T-helper 1 cell treated with Interleukin-12 subunit alpha and Interleukin-12 subunit beta and Interleukin-4 antibody, amounts not matched to agents 30 μg/mL and 1 μg/mL, for 36 hours (primary cell): ENCODE results near the gene CDKAL1.
A peak's percentile ranks its signal among the peaks of the same experiment; 100 is the strongest.

Experiments used
- H3K27ac Mint-ChIP-seq: one replicate; pipeline ENCODE4 v1.8.0; 2021; ENCODE audit warnings: mild to moderate bottlenecking, mixed read lengths
- H3K27me3 Mint-ChIP-seq: one replicate; pipeline ENCODE4 v1.8.0; 2021; ENCODE audit warnings: low read depth, mixed read lengths
- H3K36me3 Mint-ChIP-seq: one replicate; pipeline ENCODE4 v1.8.0; 2021; ENCODE audit warnings: low read depth, mixed read lengths
- H3K4me1 Mint-ChIP-seq: one replicate; pipeline ENCODE4 v1.8.0; 2021; ENCODE audit warnings: low read depth, mixed read lengths
- H3K4me3 Mint-ChIP-seq: one replicate; pipeline ENCODE4 v1.8.0; 2021; ENCODE audit warnings: mild to moderate bottlenecking, moderate library complexity, mixed read lengths
- H3K9me3 Mint-ChIP-seq: one replicate; pipeline ENCODE4 v1.8.0; 2021; ENCODE audit warnings: mixed read lengths

CDKAL1 gene

DNA sequence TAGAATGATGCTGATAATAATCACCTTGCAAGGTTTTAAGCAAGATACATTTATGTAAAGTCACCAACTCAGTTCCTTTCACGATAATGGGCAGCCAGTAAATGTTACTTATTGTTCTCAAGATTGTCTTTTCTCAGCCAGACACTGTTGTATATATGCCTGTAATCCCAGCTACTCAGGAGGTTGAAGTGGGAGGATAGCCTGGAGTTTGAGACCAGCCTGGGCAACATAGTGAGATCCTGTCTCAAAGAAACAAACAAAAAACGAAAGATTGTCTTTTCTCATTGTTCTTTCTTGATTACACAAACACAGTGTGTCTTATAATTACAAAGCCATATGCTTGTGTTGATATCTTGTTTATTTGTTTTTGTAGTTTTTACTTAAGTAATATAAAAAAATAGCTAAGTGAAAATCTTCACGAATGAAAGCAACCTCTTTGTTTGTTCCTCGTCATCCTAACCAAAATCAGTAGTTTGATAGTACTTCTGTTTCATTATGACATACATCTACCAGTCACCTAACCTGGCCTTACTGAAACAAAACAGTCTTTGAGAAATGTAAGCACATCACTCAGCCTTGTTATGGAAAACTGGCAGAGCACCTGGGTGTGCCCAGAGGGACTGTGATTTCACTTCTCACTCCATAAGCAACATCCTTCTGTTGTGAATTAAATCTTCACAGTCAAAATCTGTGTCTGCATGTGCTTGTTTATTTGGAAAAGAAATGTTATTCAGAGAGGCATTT is 623.1 kb downstream of the CDKAL1 start:
- H3K4me3 Mint-ChIP-seq: no peak overlapping the region
- no peaks in the 10 kb centered on the region for H3K9me3 Mint-ChIP-seq
- no peak overlapping the region for H3K27ac Mint-ChIP-seq
- H3K4me1 Mint-ChIP-seq: peaks cover 17% of the 10 kb centered on the region
- H3K27me3 Mint-ChIP-seq: no peaks in the 10 kb centered on the region
- H3K36me3 Mint-ChIP-seq: no peaks in the 10 kb centered on the region

- Mint-ChIP-seq H3K27me3 (no peaks in the 10 kb centered on the region), H3K9me3 (no peaks in the 10 kb centered on the region), H3K4me3 (no peak overlapping the region), H3K27ac (no peak overlapping the region), H3K4me1 (peaks cover 22% of the 10 kb centered on the region), H3K36me3 (no peaks in the 10 kb centered on the region)
These were observed 623.9 kb downstream of the CDKAL1 start for GRCh38 chr6:21158149-21158548.

DNA sequence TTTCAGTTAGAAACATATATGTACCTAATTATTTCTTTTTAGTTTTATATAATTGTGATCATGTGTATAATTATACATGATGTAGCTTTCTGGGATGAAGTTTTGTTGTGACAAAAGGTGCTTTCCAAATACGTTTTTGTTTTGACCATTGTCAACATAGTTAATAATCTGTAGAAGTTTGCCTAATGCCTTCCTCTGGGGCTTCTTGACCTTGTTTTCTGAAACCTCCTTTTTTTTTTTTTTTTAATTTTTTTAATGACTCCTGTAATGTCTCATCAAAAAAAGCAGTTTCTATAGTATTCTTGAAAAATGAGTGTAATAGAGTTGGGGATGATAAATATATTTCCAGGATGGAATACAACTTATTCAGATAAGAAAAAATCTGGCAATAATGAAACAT is 624.6 kb downstream of the CDKAL1 start:
- H3K4me1 Mint-ChIP-seq: peaks cover 27% of the 10 kb centered on the region
- no peak overlapping the region for H3K4me3 Mint-ChIP-seq
- H3K27ac Mint-ChIP-seq: no peak overlapping the region
- H3K9me3 Mint-ChIP-seq: no peaks in the 10 kb centered on the region
- H3K27me3 Mint-ChIP-seq: no peaks in the 10 kb centered on the region
- no peaks in the 10 kb centered on the region for H3K36me3 Mint-ChIP-seq

GRCh38 chr6:21159465-21159864 is 625.2 kb downstream of the CDKAL1 start:
- peaks cover 30% of the 10 kb centered on the region for H3K4me1 Mint-ChIP-seq
- H3K4me3 Mint-ChIP-seq: no peak overlapping the region
- H3K36me3 Mint-ChIP-seq: no peaks in the 10 kb centered on the region
- H3K27ac Mint-ChIP-seq: no peak overlapping the region
- H3K27me3 Mint-ChIP-seq: no peaks in the 10 kb centered on the region
- no peaks in the 10 kb centered on the region for H3K9me3 Mint-ChIP-seq

GRCh38 chr6:21161707-21162106 is 627.5 kb downstream of the CDKAL1 start:
- H3K4me1 Mint-ChIP-seq: peaks cover 43% of the 10 kb centered on the region
- no peak overlapping the region for H3K4me3 Mint-ChIP-seq
- H3K27ac Mint-ChIP-seq: no peak overlapping the region
- H3K27me3 Mint-ChIP-seq: no peaks in the 10 kb centered on the region
- H3K36me3 Mint-ChIP-seq: no peaks in the 10 kb centered on the region
- no peaks in the 10 kb centered on the region for H3K9me3 Mint-ChIP-seq

DNA sequence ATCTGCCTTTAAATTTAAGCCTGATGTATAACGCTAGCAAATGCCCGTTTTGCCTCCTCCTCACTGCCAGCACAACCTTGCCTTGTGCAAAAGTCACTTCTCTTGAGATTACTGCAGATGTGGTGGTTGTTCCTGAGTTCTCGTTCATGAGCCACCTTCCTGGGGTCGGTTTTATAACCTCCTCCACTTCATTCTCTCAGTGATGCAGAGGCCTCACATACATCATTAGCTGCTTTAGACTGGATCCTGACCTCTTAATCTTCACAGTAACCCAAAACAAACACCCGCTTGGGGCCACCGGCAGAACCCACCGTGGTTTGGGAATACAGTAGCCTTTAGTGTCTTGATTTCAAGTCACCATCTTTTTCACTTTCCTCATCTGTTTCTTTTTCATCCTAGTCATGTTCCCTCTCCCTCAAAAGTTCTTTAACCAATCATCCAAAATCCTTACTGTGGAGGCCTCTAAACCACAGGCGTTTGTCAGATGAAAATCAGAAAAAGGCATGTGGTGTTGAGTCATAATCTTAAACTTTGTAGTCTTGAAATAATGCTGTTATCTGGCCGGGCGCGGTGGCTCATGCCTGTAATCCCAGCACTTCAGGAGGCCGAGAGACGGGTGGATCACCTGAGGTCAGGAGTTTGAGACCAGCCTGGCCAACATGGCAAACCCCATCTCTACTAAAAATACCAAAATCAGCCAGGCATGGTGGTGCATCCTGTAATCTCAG is 629.0 kb downstream of the CDKAL1 start:
- Mint-ChIP-seq H3K36me3 (no peaks in the 10 kb centered on the region), H3K27ac (no peak overlapping the region)

DNA sequence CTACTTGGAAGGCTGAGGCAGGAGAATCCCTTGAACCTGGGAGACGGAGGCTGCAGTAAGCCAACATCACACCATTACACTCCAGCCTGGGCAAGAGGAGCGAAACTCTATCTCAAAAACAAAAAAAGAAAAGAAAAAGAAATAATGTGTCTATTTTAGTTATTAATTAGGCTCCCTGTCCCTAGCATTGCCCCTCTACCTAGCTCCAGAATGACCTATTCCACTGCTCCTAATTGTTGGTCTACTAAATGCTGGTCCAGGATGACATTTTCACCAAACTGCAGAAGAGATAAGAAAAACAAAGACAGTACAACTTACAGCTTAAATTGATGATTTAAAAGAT is 629.6 kb downstream of the CDKAL1 start:
- Mint-ChIP-seq H3K36me3 (no peaks in the 10 kb centered on the region), H3K4me1 (peaks cover 31% of the 10 kb centered on the region), H3K27me3 (no peaks in the 10 kb centered on the region), H3K9me3 (no peaks in the 10 kb centered on the region), H3K27ac (no peak overlapping the region), H3K4me3 (no peak overlapping the region)

More for the DNA sequence above, 629.0 kb downstream of the CDKAL1 start:
- Mint-ChIP-seq H3K4me3 (no peak overlapping the region), H3K9me3 (no peaks in the 10 kb centered on the region), H3K4me1 (peaks cover 32% of the 10 kb centered on the region), H3K27me3 (no peaks in the 10 kb centered on the region)

DNA sequence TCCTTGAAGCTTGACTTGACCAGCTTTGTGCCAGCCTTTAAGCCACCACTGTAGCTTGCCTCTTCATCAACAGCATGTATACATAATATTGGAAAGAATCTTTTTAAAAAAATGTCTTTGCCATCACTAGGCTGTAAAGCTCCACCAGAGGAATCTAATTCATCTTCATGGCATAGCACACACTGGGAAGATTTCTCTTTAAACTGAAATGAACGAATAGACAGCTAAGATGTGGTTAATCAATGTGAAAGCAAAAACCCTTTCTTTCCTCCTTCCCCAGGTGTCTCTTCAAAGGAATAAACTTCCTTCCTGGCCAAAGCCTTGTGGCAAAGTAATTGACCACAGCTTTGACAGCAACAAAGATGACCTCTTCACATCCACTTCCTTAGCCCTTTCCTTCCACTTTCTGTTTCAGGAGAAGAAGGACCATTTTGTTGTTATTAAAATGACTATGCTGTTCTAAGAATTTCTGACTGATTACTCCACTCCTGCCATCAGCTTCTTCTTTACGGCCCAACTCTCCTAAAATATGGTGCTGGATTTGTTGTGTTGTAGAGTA is 630.6 kb downstream of the CDKAL1 start:
- Mint-ChIP-seq H3K4me3 (no peak overlapping the region), H3K36me3 (no peaks in the 10 kb centered on the region), H3K4me1 (peaks cover 31% of the 10 kb centered on the region), H3K27me3 (no peaks in the 10 kb centered on the region), H3K9me3 (no peaks in the 10 kb centered on the region), H3K27ac (peak overlapping the region; percentile 27)

- Mint-ChIP-seq H3K9me3 (no peaks in the 10 kb centered on the region), H3K27me3 (no peaks in the 10 kb centered on the region), H3K36me3 (no peaks in the 10 kb centered on the region), H3K4me1 (peaks cover 31% of the 10 kb centered on the region), H3K27ac (no peak overlapping the region), H3K4me3 (no peak overlapping the region)
These were observed 632.5 kb downstream of the CDKAL1 start for GRCh38 chr6:21166754-21167153.

DNA sequence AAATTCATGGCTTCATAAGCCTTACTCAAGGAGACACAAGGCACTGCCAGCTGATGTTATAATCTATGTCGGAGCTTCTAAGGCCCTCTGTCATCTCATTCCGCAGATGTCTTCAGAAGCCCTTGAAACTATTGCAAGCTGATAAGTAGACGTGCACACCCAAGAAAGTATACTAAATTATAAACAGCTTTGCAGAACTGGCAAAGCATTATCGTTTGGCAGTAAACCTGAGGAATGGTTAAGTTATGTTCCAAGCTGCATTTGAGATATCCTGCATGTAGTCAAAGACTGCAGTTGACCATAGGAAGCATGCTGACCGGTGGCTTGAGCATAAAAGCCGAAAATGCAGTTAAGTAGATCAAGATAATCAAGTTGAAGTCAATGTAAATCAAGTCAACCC is 633.5 kb downstream of the CDKAL1 start:
- no peak overlapping the region for H3K27ac Mint-ChIP-seq
- peaks cover 23% of the 10 kb centered on the region for H3K4me1 Mint-ChIP-seq

GRCh38 chr6:21171801-21172200 is 637.5 kb downstream of the CDKAL1 start:
- no peak overlapping the region for H3K27ac Mint-ChIP-seq
- no peaks in the 10 kb centered on the region for H3K27me3 Mint-ChIP-seq
- H3K9me3 Mint-ChIP-seq: no peaks in the 10 kb centered on the region
- H3K4me3 Mint-ChIP-seq: no peak overlapping the region
- H3K4me1 Mint-ChIP-seq: no peaks in the 10 kb centered on the region
- no peaks in the 10 kb centered on the region for H3K36me3 Mint-ChIP-seq

More for the DNA sequence above, 633.5 kb downstream of the CDKAL1 start:
- Mint-ChIP-seq H3K4me3 (no peak overlapping the region), H3K27me3 (no peaks in the 10 kb centered on the region), H3K9me3 (no peaks in the 10 kb centered on the region), H3K36me3 (no peaks in the 10 kb centered on the region)

GRCh38 chr6:21173031-21173430 is 638.8 kb downstream of the CDKAL1 start:
- H3K9me3 Mint-ChIP-seq: no peaks in the 10 kb centered on the region
- no peak overlapping the region for H3K4me3 Mint-ChIP-seq
- no peak overlapping the region for H3K27ac Mint-ChIP-seq
- H3K36me3 Mint-ChIP-seq: no peaks in the 10 kb centered on the region
- H3K27me3 Mint-ChIP-seq: no peaks in the 10 kb centered on the region
- no peaks in the 10 kb centered on the region for H3K4me1 Mint-ChIP-seq

- H3K27ac Mint-ChIP-seq: no peak overlapping the region
These were observed 639.4 kb downstream of the CDKAL1 start for GRCh38 chr6:21173678-21174077.

DNA sequence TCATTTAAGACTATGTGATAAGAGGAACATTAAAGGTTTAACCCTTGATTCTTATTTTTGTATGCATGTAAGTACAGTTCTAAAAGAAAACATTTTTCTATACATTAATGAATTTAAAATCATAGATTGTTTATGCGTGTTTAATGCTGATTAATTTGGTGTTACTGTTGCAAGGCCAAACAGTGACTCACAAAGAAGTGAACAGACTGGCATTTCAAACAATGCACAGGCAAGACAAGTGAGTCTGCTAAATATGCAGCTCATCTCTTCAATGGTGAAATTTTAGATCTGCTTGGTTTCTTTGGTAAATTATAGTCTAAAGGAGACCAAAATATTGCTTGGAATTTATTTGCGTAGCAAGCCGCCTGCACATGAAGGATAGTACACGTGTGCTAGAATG is 641.9 kb downstream of the CDKAL1 start:
- H3K27ac Mint-ChIP-seq: no peak overlapping the region
- H3K4me1 Mint-ChIP-seq: no peaks in the 10 kb centered on the region
- no peaks in the 10 kb centered on the region for H3K27me3 Mint-ChIP-seq
- no peak overlapping the region for H3K4me3 Mint-ChIP-seq
- H3K36me3 Mint-ChIP-seq: no peaks in the 10 kb centered on the region
- no peaks in the 10 kb centered on the region for H3K9me3 Mint-ChIP-seq

More at GRCh38 chr6:21173678-21174077, 639.4 kb downstream of the CDKAL1 start:
- Mint-ChIP-seq H3K36me3 (no peaks in the 10 kb centered on the region), H3K27me3 (no peaks in the 10 kb centered on the region), H3K4me3 (no peak overlapping the region), H3K9me3 (no peaks in the 10 kb centered on the region), H3K4me1 (no peaks in the 10 kb centered on the region)

DNA sequence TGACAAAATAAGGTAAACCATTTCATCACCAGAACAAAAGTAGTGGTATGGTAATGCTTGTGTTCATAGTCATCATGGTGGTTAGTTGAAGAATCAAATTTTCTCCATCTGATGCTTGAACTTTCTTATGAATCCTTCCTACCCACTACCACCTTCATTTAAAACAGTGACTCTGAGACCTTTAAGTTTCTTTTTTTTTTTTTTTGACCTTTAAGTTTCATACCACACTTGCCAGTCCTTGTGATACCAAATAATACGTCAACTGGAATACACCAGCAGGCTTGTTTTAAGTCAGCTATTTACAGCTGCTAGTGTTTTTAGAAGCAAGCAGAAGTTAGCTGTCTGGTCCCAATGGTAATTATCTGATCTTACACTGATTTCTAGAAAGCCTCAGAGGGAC is 645.9 kb downstream of the CDKAL1 start:
- peaks cover 3% of the 10 kb centered on the region for H3K4me1 Mint-ChIP-seq
- H3K4me3 Mint-ChIP-seq: no peak overlapping the region
- H3K27me3 Mint-ChIP-seq: no peaks in the 10 kb centered on the region
- no peaks in the 10 kb centered on the region for H3K9me3 Mint-ChIP-seq
- peaks cover 3% of the 10 kb centered on the region for H3K36me3 Mint-ChIP-seq
- no peak overlapping the region for H3K27ac Mint-ChIP-seq
